Ascending aorta (tissue), 2 donors: ENCODE results near the gene RPRD2. TPM values are rescaled to one million over a fixed set of nuclear protein-coding genes. Genes with fewer than 3 reads are reported as not detected.

Experiments
- DNase-seq, 2 donors: peaks; one replicate each; pipeline ENCODE4 v3.0.0-alpha.2; 2019; ENCODE audit warnings: low spot score in 2 of 2
- H3K27ac ChIP-seq, 2 donors: fragments of 200-600 bp; sonication (generic); one replicate each; pipeline ENCODE4 v1.5.1; 2016 to 2017; ENCODE audit warnings: mild to moderate bottlenecking in 1 of 2
- H3K27me3 ChIP-seq: fragments of 200-600 bp; sonication (generic); one replicate; pipeline ENCODE4 v1.5.1; 2017
- H3K36me3 ChIP-seq, 2 donors: fragments of 200-600 bp; sonication (generic); one replicate each; pipeline ENCODE4 v1.5.1; 2016
- H3K4me1 ChIP-seq, 2 donors: fragments of 200-600 bp; sonication (generic); one replicate each; pipeline ENCODE4 v1.5.1; 2016 to 2017; ENCODE audit warnings: mild to moderate bottlenecking in 1 of 2
- H3K4me3 ChIP-seq, 2 donors: fragments of 200-600 bp; sonication (generic); one replicate each; pipeline ENCODE4 v1.5.1; 2016 to 2017; ENCODE audit warnings: mild to moderate bottlenecking in 1 of 2
- H3K9me3 ChIP-seq, 2 donors: fragments of 200-600 bp; sonication (generic); one replicate each; pipeline ENCODE4 v1.5.1; 2016
- CTCF ChIP-seq, 3 experiments: fragments of 200-600 bp in 2 of 3; fragments of 450-650 bp in 1 of 3; sonication (generic) in 2 of 3; IDR thresholded peaks; one replicate each; pipeline ENCODE4 v1.5.1; 2016 to 2019; ENCODE audit warnings: antibody characterized with exemption in 3 of 3, mild to moderate bottlenecking in 1 of 3, moderate library complexity in 1 of 3
- intact Hi-C: fragments of 100-400 bp; cut with DNase I; formaldehyde crosslinking; loops from one replicate; pipeline ENCODE4 v1.15.1; 2023
- total RNA-seq: library from RNA; depleted of rRNA; stranded (reverse); fragments of >200 nt; gene quantifications from one replicate; pipeline ENCODE4 v1.1.0, GENCODE V29; 2016

RPRD2 gene
- total RNA-seq, 1 donor from 2014 or later = 13.7 TPM

- Histone ChIP-seq H3K4me1 (no peaks in the 10 kb centered on the region), H3K4me3 (no peak overlapping the region), H3K36me3 (peaks cover 27 to 60% of the 10 kb centered on the region in 2 donors), H3K27me3 (no peaks in the 10 kb centered on the region), H3K27ac (no peak overlapping the region), H3K9me3 (no peaks in the 10 kb centered on the region)
- no peak for TF ChIP-seq CTCF (IDR thresholded peaks at IDR 0.05)
- DNase-seq = no peak
- intact Hi-C loops = no loop called here
Measured at GRCh38 chr1:150444232-150444631, 80.3 kb downstream of the RPRD2 start.

- Histone ChIP-seq H3K27ac (no peak overlapping the region), H3K4me1 (no peaks in the 10 kb centered on the region), H3K27me3 (no peaks in the 10 kb centered on the region), H3K36me3 (peaks cover 47 to 55% of the 10 kb centered on the region in 2 donors), H3K9me3 (no peaks in the 10 kb centered on the region), H3K4me3 (no peak overlapping the region)
- intact Hi-C loops = no loop called here
- no peak for TF ChIP-seq CTCF (IDR thresholded peaks at IDR 0.05)
- no peak for DNase-seq
Measured at GRCh38 chr1:150456146-150456647, 92.2 kb downstream of the RPRD2 start.

GRCh38 chr1:150464422-150464826, 100.5 kb downstream of the RPRD2 start:
- H3K9me3 ChIP-seq = no peaks in the 10 kb centered on the region
- DNase-seq = no peak
- TF ChIP-seq CTCF (IDR thresholded peaks at IDR 0.05) = peak; percentile 70 to 82 (median 77)
- H3K27me3 ChIP-seq = no peaks in the 10 kb centered on the region
- H3K36me3 ChIP-seq = peaks cover 50 to 55% of the 10 kb centered on the region in 2 donors
- intact Hi-C loops = loop anchor here (2.0 to 10.0 kb wide), 3 partner anchors 68 to 340 kb away; partner anchors contain the start of genes ADAMTSL4 and CTSK
- no peaks in the 10 kb centered on the region for H3K4me1 ChIP-seq
- H3K4me3 ChIP-seq = no peak overlapping the region
- H3K27ac ChIP-seq = no peak overlapping the region

- Histone ChIP-seq H3K27me3 (no peaks in the 10 kb centered on the region), H3K4me1 (no peaks in the 10 kb centered on the region), H3K27ac (no peak overlapping the region), H3K9me3 (no peaks in the 10 kb centered on the region), H3K36me3 (peaks cover 47 to 48% of the 10 kb centered on the region in 2 donors), H3K4me3 (no peak overlapping the region)
- no peak for TF ChIP-seq CTCF (IDR thresholded peaks at IDR 0.05)
- no peak for DNase-seq
- intact Hi-C loops = loop anchor here (10.0 kb wide), 1 partner anchor 338 kb away; the partner anchor contains the start of gene CTSK
Measured at GRCh38 chr1:150466964-150467363, 103.0 kb downstream of the RPRD2 start.

GRCh38 chr1:150469291-150469690, 105.3 kb downstream of the RPRD2 start:
- peaks cover 52 to 54% of the 10 kb centered on the region in 2 donors for H3K36me3 ChIP-seq
- no peak overlapping the region for H3K4me3 ChIP-seq
- peak overlapping the region; percentile 8 to 32 for H3K27ac ChIP-seq
- no peaks in the 10 kb centered on the region for H3K4me1 ChIP-seq
- H3K9me3 ChIP-seq = no peaks in the 10 kb centered on the region
- no peaks in the 10 kb centered on the region for H3K27me3 ChIP-seq
- intact Hi-C loops = loop anchor here (10.0 kb wide), 1 partner anchor 336 kb away; the partner anchor contains the start of gene CTSK
- TF ChIP-seq CTCF (IDR thresholded peaks at IDR 0.05) = no peak
- no peak for DNase-seq
